OCI-LY1 (cell line): ENCODE measurements around the gene MBD5.

Experiments used
- H2AFZ ChIP-seq: fragments of 200-600 bp; sonication (generic), shearing (Covaris generic); 2 replicates; pipeline ENCODE4 v1.6.0; 2014; ENCODE audit warnings: antibody characterized with exemption, mild to moderate bottlenecking, low read length
- H3F3A ChIP-seq: fragments of 200-600 bp; sonication (generic), shearing (Covaris generic); 2 replicates; pipeline ENCODE4 v1.6.0; 2014; ENCODE audit warnings: mild to moderate bottlenecking, antibody characterized with exemption, low read length, moderate library complexity; ENCODE audit not compliant: insufficient read depth
- H3K27ac ChIP-seq: fragments of 200-600 bp; sonication (generic); 2 replicates; pipeline ENCODE4 v1.5.1; 2014; ENCODE audit warnings: low read length, mixed run types, mild to moderate bottlenecking, low read depth; ENCODE audit not compliant: poor library complexity, severe bottlenecking
- H3K27me3 ChIP-seq: fragments of 200-600 bp; sonication (generic); 2 replicates; pipeline ENCODE4 v1.6.0; 2014; ENCODE audit warnings: antibody characterized with exemption, mild to moderate bottlenecking, low read length, moderate library complexity; ENCODE audit not compliant: insufficient read depth
- H3K36me3 ChIP-seq: fragments of 200-600 bp; sonication (generic); 2 replicates; pipeline ENCODE4 v1.6.1; 2014; ENCODE audit warnings: mild to moderate bottlenecking, antibody characterized with exemption, low read length, moderate library complexity, mixed read lengths; ENCODE audit not compliant: insufficient read depth
- H3K4me1 ChIP-seq: fragments of 200-600 bp; sonication (generic); 2 replicates; pipeline ENCODE4 v1.5.1; 2014; ENCODE audit warnings: mild to moderate bottlenecking, low read length, moderate library complexity; ENCODE audit not compliant: insufficient read depth, severe bottlenecking
- H3K4me2 ChIP-seq: fragments of 200-600 bp; sonication (generic), shearing (Covaris generic); 2 replicates; pipeline ENCODE4 v1.6.1; 2014; ENCODE audit warnings: low read length
- H3K4me3 ChIP-seq: fragments of 200-600 bp; sonication (generic); 2 replicates; pipeline ENCODE4 v1.5.1; 2014; ENCODE audit warnings: low read length, low read depth, mild to moderate bottlenecking, mixed read lengths; ENCODE audit not compliant: poor library complexity, severe bottlenecking
- H3K79me2 ChIP-seq: fragments of 200-600 bp; shearing (Covaris generic); 2 replicates; pipeline ENCODE4 v1.6.1; 2016; ENCODE audit warnings: mixed run types, low read length, mixed read lengths; ENCODE audit not compliant: insufficient read depth
- H3K9ac ChIP-seq: fragments of 200-600 bp; sonication (generic), shearing (Covaris generic); 2 replicates; pipeline ENCODE4 v1.6.1; 2014; ENCODE audit warnings: mild to moderate bottlenecking, low read length, mixed read lengths
- H3K9me2 ChIP-seq: fragments of 200-600 bp; sonication (generic), shearing (Covaris generic); 2 replicates; pipeline ENCODE4 v1.6.1; 2014; ENCODE audit warnings: low read depth, mild to moderate bottlenecking, low read length, mixed read lengths
- H3K9me3 ChIP-seq: fragments of 200-600 bp; shearing (Covaris generic); 2 replicates; pipeline ENCODE4 v1.6.1; 2014; ENCODE audit warnings: low read length, mixed read lengths
- H4K20me1 ChIP-seq: fragments of 200-600 bp; sonication (generic), shearing (Covaris generic); 2 replicates; pipeline ENCODE4 v1.6.0; 2016; ENCODE audit warnings: mild to moderate bottlenecking, low read length; ENCODE audit not compliant: insufficient read depth
- CTCF ChIP-seq: fragments of 200-600 bp; sonication (generic), shearing (Covaris generic); IDR thresholded peaks from 2 replicates; pipeline ENCODE4 v1.5.1; 2017; ENCODE audit warnings: mild to moderate bottlenecking, antibody characterized with exemption, low read length, moderate library complexity, mixed read lengths
- EZH2 ChIP-seq: fragments of 200-600 bp; sonication (generic), shearing (Covaris generic); IDR thresholded peaks from 2 replicates; pipeline ENCODE4 v1.8.0; 2017; ENCODE audit warnings: borderline replicate concordance, mixed run types, mild to moderate bottlenecking, antibody characterized with exemption, low read length, moderate library complexity, mixed read lengths

Gene MBD5

GRCh38 chr2:148209603-148210002 is 188.7 kb downstream of the MBD5 start:
- Histone ChIP-seq H3F3A (no peaks in the 10 kb centered on the region), H3K79me2 (no peaks in the 10 kb centered on the region), H3K4me2 (no peak overlapping the region), H3K4me1 (no peaks in the 10 kb centered on the region), H2AFZ (no peak overlapping the region), H4K20me1 (no peaks in the 10 kb centered on the region), H3K9ac (no peak overlapping the region), H3K36me3 (no peaks in the 10 kb centered on the region), H3K9me3 (no peaks in the 10 kb centered on the region), H3K27me3 (no peaks in the 10 kb centered on the region), H3K4me3 (no peak overlapping the region), H3K9me2 (no peaks in the 10 kb centered on the region), H3K27ac (no peak overlapping the region)
- TF ChIP-seq CTCF (no peak), EZH2 (no peak)

- TF ChIP-seq EZH2 (no peak), CTCF (no peak)
- Histone ChIP-seq H3K27ac (no peak overlapping the region), H3K79me2 (no peaks in the 10 kb centered on the region), H3K9ac (no peak overlapping the region), H3K9me3 (peaks cover 11% of the 10 kb centered on the region), H3K4me1 (no peaks in the 10 kb centered on the region), H2AFZ (no peak overlapping the region), H3K4me3 (no peak overlapping the region), H3F3A (no peaks in the 10 kb centered on the region), H3K9me2 (no peaks in the 10 kb centered on the region), H3K27me3 (no peaks in the 10 kb centered on the region), H3K4me2 (no peak overlapping the region), H3K36me3 (no peaks in the 10 kb centered on the region), H4K20me1 (no peaks in the 10 kb centered on the region)
These were observed 197.6 kb downstream of the MBD5 start for GRCh38 chr2:148218326-148219075.

- no peaks in the 10 kb centered on the region for H3K9me2 ChIP-seq
- H3K27ac ChIP-seq = no peak overlapping the region
- no peak overlapping the region for H3K9ac ChIP-seq
- no peak overlapping the region for H3K4me3 ChIP-seq
- H3K4me2 ChIP-seq = no peak overlapping the region
- H3K79me2 ChIP-seq = no peaks in the 10 kb centered on the region
- TF ChIP-seq EZH2 (no peak), CTCF (no peak)
- H3K36me3 ChIP-seq = no peaks in the 10 kb centered on the region
- H3K9me3 ChIP-seq = peaks cover 11% of the 10 kb centered on the region
- H3K27me3 ChIP-seq = no peaks in the 10 kb centered on the region
- H2AFZ ChIP-seq = no peak overlapping the region
- H4K20me1 ChIP-seq = no peaks in the 10 kb centered on the region
- H3F3A ChIP-seq = no peaks in the 10 kb centered on the region
- H3K4me1 ChIP-seq = no peaks in the 10 kb centered on the region
These were observed 200.3 kb downstream of the MBD5 start for GRCh38 chr2:148221166-148221565.
